ENCODE data around the gene SLC26A11.

SLC26A11 gene

DNA sequence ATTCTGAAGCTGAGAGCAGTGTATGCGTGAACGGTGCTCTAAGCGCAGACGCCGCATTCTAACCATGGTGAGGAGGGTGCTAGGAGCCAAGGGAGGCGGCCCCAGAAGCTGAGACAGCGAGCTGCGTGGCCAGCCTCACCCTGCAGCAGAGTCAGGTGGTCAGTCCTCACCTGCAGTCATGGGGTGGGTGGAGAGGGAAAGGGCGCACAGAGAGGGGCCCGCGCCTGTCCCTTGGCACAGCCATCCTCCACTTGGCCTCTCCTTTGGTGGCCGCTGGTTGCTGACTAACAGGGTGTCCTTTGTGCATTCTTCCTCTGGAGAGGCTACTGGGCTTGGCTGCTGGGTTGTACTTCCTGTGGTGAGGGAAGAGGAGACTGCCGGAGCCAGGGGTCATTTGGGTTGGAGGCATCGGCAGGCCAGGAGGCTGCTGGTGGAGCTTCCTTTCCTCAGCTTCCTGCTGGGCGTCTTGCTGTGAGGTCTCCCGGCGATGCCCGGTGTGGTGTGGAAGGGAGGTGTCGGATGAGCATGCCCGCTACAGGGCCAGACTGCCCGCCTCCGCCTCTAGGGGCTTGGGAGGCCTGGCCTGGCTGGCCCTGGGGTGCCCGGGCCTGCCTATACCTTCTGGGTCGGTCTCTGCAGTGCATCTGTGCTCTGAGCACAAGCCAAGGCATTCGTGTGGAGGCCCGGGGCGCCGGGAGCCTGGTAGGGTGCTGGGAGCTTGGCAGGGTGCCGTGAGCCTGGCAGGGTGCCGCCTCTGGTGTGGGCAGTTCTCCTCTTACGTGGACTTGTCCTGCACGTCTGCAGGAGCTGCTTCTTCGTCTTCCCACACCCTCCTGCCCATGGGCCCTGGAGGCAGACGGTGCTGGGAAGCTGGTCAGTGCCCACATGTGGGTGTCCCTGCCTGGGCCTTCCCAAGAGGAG is 57.8 kb downstream of the SLC26A11 start:
- peaks cover 86% of the 10 kb centered on the region for H3K36me3 ChIP-seq
- no peaks in the 10 kb centered on the region for H3K27me3 ChIP-seq
- H3K27ac ChIP-seq, result no peak overlapping the region
- peaks cover 17% of the 10 kb centered on the region; the same call in 1 of the 2 replicates for H3K4me1 ChIP-seq
- no peak overlapping the region for H3K9ac ChIP-seq
- no peak overlapping the region for H3K4me3 ChIP-seq
- H4K20me1 ChIP-seq, result peaks cover 81% of the 10 kb centered on the region
- no peak overlapping the region for H3K4me2 ChIP-seq
- no peak for TF ChIP-seq Cebpa-rat (IDR thresholded peaks at IDR 0.05)
- H3K9me3 ChIP-seq, result no peaks in the 10 kb centered on the region

DNA sequence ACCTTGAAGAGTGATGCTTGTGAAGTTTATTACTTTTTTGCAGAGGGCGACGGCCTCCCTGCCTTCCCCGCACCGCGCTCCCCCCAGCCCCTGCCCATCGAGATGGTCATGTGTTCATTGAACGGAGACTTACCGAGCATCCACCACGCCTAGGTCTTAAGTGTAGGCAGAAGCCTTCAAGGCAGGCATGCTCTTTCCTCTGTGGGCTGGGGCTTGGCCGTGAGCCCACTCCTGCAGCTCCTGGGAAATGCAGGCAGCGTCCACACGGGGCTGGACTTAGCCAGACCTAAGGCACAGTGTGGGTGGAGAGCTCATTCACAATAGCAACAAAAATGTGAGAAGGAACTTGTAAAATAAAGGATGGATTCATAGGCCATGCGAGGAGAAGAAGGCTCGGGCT is 59.7 kb downstream of the SLC26A11 start:
- Histone ChIP-seq H3K4me3 (no peak overlapping the region), H3K4me1 (peaks cover 31% of the 10 kb centered on the region), H4K20me1 (peaks cover 87% of the 10 kb centered on the region), H3K27me3 (no peaks in the 10 kb centered on the region), H3K27ac (no peak overlapping the region), H3K9me3 (no peaks in the 10 kb centered on the region), H3K4me2 (no peak overlapping the region), H3K9ac (no peak overlapping the region), H3K36me3 (peaks cover 86% of the 10 kb centered on the region)
- TF ChIP-seq Cebpa-rat (IDR thresholded peaks at IDR 0.05), result no peak

GRCh38 chr17:80281516-80281915 is 61.3 kb downstream of the SLC26A11 start:
- Histone ChIP-seq H4K20me1 (peaks cover 92% of the 10 kb centered on the region), H3K9me3 (no peaks in the 10 kb centered on the region), H3K27me3 (no peaks in the 10 kb centered on the region), H3K4me3 (no peak overlapping the region), H3K9ac (no peak overlapping the region), H3K36me3 (peaks cover 88% of the 10 kb centered on the region), H3K4me2 (no peak overlapping the region), H3K27ac (no peak overlapping the region), H3K4me1 (peaks cover 31% of the 10 kb centered on the region)
- no peak for TF ChIP-seq Cebpa-rat (IDR thresholded peaks at IDR 0.05)

DNA sequence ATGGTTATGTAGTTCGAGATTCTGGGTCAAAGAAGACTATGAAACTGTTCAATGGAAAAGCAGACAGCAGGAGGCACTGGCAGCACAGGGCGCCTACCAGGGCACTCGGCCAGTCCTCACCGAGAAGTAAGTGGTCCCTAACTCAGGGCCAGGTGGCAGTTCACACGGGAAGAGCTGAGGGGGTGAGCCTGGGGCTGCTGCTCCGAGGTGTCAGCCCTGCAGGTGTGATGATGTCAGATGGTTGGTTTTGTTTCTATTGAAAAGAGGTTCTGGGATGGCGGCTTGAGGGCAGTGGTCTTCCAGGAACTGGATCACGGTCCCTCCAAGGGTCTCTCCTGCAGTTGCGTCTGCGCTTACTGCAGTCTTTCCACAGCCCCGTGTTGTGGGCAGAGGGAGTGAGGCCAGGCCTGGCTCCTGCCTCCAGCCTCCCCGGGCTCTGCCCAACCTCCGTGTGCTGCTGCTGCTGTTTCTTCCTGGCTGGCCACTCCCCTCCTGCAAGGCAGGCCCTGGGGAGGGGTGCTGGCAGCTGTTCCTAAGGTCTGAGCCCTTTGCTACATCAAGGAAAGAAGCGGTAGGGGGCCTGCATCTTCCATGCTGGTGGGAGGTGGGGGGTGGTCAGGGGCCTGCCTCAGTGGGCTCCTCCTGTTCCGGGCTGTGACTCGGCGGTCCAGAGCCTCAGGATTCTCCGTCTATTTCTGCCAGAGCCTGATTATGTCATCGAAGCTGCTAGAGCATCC is 63.1 kb downstream of the SLC26A11 start:
- Histone ChIP-seq H3K4me1 (peaks cover 45% of the 10 kb centered on the region), H3K9ac (no peak overlapping the region), H3K27me3 (no peaks in the 10 kb centered on the region), H3K4me2 (peak overlapping the region; percentile 30; the same call in 1 of the 2 replicates), H3K4me3 (no peak overlapping the region), H3K27ac (no peak overlapping the region), H3K9me3 (no peaks in the 10 kb centered on the region), H3K36me3 (peaks cover 84% of the 10 kb centered on the region), H4K20me1 (peaks cover 80% of the 10 kb centered on the region)
- TF ChIP-seq Cebpa-rat (IDR thresholded peaks at IDR 0.05), result no peak

DNA sequence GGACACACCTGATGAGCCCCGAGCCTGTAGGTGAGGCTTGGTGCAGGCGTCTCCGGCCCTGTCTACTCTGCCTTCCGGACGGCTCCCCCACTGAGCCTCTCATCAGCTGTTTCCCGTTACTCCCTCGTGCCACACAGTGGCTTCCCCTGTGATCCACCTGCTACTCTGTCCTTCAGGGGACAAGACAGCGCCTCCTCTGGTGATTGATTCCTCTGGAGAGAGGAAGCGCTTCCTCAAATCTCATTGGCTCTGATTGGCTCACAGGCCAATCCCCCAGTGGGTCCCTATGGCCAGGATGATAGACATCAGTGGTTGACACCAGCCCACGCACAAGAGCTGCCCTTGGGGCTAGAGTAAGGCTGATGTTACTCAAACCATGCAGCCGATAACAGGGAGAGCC is 64.4 kb downstream of the SLC26A11 start:
- no peak overlapping the region for H3K4me2 ChIP-seq
- H3K27ac ChIP-seq, result no peak overlapping the region
- peaks cover 67% of the 10 kb centered on the region for H4K20me1 ChIP-seq
- no peak for TF ChIP-seq Cebpa-rat (IDR thresholded peaks at IDR 0.05)
- peaks cover 49% of the 10 kb centered on the region for H3K4me1 ChIP-seq
- H3K9me3 ChIP-seq, result no peaks in the 10 kb centered on the region
- peaks cover 80% of the 10 kb centered on the region for H3K36me3 ChIP-seq
- H3K9ac ChIP-seq, result no peak overlapping the region
- H3K27me3 ChIP-seq, result no peaks in the 10 kb centered on the region
- no peak overlapping the region for H3K4me3 ChIP-seq

DNA sequence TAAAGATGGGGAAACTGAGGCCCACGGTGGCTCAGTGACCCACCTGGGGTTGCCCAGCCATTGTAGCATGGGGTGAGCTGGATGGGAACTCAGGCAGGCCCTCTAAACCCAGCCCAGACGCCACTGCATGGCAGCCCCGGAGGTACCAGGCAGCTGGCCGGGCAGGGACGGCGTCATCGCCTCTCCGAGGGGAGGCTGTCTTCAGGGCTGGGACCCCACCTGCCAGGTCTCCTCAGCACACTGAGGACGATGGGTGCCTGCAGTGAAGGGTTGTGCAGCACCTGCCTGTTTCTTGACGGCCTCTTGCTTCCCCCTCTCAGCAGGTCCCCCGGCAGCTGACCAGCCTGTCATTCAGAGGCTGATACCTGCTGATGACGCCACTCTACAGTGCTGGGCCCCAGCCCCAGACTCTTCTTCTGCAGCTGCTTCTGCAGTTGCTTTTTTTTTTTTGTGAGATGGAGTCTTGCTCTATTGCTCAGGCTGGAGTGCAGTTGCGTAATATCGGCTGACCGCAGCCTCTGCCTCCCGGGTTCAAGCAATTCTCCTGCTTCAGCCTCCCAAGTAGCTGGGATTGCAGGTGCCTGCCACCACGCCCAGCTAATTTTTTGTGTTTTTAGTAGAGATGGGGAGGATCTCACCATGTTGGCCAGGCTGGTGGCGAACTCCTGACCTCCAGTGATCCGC is 65.2 kb downstream of the SLC26A11 start:
- Histone ChIP-seq H3K4me3 (no peak overlapping the region), H4K20me1 (peaks cover 66% of the 10 kb centered on the region), H3K27ac (no peak overlapping the region), H3K9me3 (no peaks in the 10 kb centered on the region), H3K9ac (no peak overlapping the region), H3K36me3 (peaks cover 80% of the 10 kb centered on the region), H3K4me2 (no peak overlapping the region), H3K4me1 (peaks cover 54% of the 10 kb centered on the region), H3K27me3 (no peaks in the 10 kb centered on the region)
- no peak for TF ChIP-seq Cebpa-rat (IDR thresholded peaks at IDR 0.05)

- Histone ChIP-seq H3K4me2 (no peak overlapping the region), H3K4me3 (no peak overlapping the region), H3K9ac (no peak overlapping the region), H3K9me3 (no peaks in the 10 kb centered on the region), H3K36me3 (peaks cover 80% of the 10 kb centered on the region), H3K27ac (0 out of 2 replicates have a peak overlapping the region, but pooled peaks have one; percentile 38), H3K4me1 (peaks cover 54% of the 10 kb centered on the region), H3K27me3 (no peaks in the 10 kb centered on the region), H4K20me1 (peaks cover 59% of the 10 kb centered on the region)
- no peak for TF ChIP-seq Cebpa-rat (IDR thresholded peaks at IDR 0.05)
Observed at GRCh38 chr17:80286638-80286960, 66.4 kb downstream of the SLC26A11 start.

- no peak overlapping the region; the same call in 1 of the 2 replicates for H3K9ac ChIP-seq
- H4K20me1 ChIP-seq, result peaks cover 54% of the 10 kb centered on the region
- H3K4me1 ChIP-seq, result peaks cover 54% of the 10 kb centered on the region
- no peak overlapping the region for H3K4me3 ChIP-seq
- peaks cover 80% of the 10 kb centered on the region for H3K36me3 ChIP-seq
- no peak for TF ChIP-seq Cebpa-rat (IDR thresholded peaks at IDR 0.05)
- no peaks in the 10 kb centered on the region for H3K9me3 ChIP-seq
- no peaks in the 10 kb centered on the region for H3K27me3 ChIP-seq
- H3K27ac ChIP-seq, result peak overlapping the region; percentile 2; the same call in 1 of the 2 replicates
- no peak overlapping the region for H3K4me2 ChIP-seq
Observed at GRCh38 chr17:80287038-80287437, 66.8 kb downstream of the SLC26A11 start.

- H3K36me3 ChIP-seq, result peaks cover 86% of the 10 kb centered on the region
- peak overlapping the region; percentile 78 for H3K27ac ChIP-seq
- H3K4me2 ChIP-seq, result peak overlapping the region; percentile 72
- TF ChIP-seq Cebpa-rat (IDR thresholded peaks at IDR 0.05), result no peak
- peaks cover 48% of the 10 kb centered on the region for H4K20me1 ChIP-seq
- no peak overlapping the region for H3K4me3 ChIP-seq
- no peaks in the 10 kb centered on the region for H3K9me3 ChIP-seq
- peak overlapping the region; percentile 50; the same call in 1 of the 2 replicates for H3K9ac ChIP-seq
- peaks cover 49% of the 10 kb centered on the region for H3K4me1 ChIP-seq
- H3K27me3 ChIP-seq, result no peaks in the 10 kb centered on the region
Observed at GRCh38 chr17:80287806-80288567, 67.8 kb downstream of the SLC26A11 start.

Data from BLaER1 (cell line).